GM12865 (cell line): ENCODE data around the gene VMAC.

Experiments used
- DNase-seq: peaks from one replicate; pipeline ENCODE4 v3.0.0; 2010; ENCODE audit warnings: low read depth
- H3K4me3 ChIP-seq: 2 replicates; pipeline ENCODE4 v1.5.1; 2011; ENCODE audit warnings: mild to moderate bottlenecking, low read depth, low read length, control low read depth
- TF ChIP-seq, protein P1 (sequence below): IDR thresholded peaks from 2 replicates; pipeline ENCODE4 v1.5.1; 2011; ENCODE audit warnings: low read length, control low read depth, low read depth, inconsistent platforms; ENCODE audit not compliant: insufficient read depth; ENCODE audit errors: missing control alignments

VMAC gene

GRCh38 chr19:5894704-5895349 is 9.8 kb upstream of the VMAC start:
- DNase-seq, result no peak
- TF ChIP-seq, protein P1, sequence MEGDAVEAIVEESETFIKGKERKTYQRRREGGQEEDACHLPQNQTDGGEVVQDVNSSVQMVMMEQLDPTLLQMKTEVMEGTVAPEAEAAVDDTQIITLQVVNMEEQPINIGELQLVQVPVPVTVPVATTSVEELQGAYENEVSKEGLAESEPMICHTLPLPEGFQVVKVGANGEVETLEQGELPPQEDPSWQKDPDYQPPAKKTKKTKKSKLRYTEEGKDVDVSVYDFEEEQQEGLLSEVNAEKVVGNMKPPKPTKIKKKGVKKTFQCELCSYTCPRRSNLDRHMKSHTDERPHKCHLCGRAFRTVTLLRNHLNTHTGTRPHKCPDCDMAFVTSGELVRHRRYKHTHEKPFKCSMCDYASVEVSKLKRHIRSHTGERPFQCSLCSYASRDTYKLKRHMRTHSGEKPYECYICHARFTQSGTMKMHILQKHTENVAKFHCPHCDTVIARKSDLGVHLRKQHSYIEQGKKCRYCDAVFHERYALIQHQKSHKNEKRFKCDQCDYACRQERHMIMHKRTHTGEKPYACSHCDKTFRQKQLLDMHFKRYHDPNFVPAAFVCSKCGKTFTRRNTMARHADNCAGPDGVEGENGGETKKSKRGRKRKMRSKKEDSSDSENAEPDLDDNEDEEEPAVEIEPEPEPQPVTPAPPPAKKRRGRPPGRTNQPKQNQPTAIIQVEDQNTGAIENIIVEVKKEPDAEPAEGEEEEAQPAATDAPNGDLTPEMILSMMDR, result no peak
- H3K4me3 ChIP-seq, result no peak overlapping the region

DNA sequence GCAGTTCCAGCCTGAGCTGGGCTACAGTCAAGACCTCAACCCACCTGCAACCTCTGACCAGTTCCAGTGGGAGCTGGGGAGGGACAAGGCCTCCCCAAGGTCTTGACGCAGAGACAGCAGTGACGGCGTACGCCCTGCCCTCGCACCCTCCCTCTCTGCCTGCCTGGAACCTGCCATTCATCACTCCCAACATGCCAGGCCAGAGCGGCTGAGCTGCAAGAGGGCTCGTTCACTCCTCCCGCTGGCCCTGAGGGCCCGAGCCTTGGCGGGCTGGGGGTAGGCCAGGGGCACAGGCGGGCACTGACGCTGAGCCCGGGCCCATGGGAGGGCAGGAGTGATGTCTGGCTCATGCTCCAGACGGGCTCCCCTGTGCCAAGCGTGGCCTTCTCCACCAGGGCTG is 9.3 kb upstream of the VMAC start:
- TF ChIP-seq, protein P1, result no peak
- no peak overlapping the region for H3K4me3 ChIP-seq
- no peak for DNase-seq

DNA sequence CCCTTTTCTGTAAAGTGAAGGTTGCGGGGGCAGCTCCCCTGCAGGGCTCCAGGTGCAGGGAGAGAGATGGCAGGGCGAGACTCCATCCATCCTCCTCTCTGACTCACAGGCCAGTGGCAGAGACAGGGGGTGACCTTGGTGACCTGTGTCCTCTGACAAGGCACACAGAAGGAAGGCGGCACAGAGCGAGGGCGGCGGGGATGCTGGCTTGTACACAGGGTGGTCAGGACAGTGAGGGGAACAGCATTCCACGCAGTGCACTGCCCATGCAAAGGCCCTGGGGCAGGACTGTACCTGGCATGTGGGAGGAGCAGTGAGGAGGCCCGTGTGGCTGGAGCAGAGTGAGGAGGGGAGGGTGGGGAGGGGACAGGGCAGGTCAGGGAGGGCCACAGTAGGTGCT is 8.8 kb upstream of the VMAC start:
- TF ChIP-seq, protein P1, result no peak
- DNase-seq, result no peak
- H3K4me3 ChIP-seq, result no peak overlapping the region

- TF ChIP-seq, protein P1, result no peak
- H3K4me3 ChIP-seq, result no peak overlapping the region
- no peak for DNase-seq
Observed at GRCh38 chr19:5896365-5897076, 8.2 kb upstream of the VMAC start.

GRCh38 chr19:5897189-5897969 is 7.3 kb upstream of the VMAC start:
- DNase-seq, result no peak
- no peak overlapping the region for H3K4me3 ChIP-seq
- TF ChIP-seq, protein P1, result no peak

DNA sequence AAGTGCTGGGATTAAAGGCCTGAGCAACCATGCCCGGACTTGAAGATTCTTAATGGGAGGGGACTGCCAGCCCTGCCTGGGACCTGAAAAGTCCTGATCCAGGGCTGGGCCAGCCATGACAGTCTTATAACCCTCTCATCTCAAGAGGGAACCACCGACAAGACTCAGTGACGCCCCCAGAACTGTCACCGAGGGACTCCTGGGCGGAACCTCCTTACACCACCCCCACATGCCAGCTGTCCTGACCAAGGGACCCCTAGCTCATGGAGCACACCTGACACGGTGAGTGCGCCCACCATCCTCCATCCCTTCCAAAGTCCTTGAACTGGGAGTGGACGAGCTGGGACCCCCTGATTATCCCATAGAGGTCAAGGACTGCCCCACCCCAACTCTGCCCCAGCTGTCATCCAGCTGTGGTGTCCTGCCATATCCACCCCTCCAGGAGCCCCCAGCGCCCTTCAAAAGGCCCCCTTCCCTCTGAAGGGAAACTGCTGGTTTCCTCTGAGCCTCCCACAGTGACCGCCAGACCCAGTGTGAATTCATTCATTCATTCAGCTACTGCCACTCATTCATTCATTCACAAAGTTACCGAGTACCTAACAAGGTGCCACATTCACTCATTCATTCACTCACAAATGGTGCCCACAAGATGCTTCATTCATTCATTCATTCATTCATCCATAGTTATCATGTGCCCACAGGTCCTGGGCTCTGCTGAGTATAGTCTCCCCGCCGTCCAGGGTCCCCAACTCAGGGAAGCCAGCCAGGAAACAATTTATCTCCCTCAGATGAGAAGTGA is 4.7 kb upstream of the VMAC start:
- no peak overlapping the region for H3K4me3 ChIP-seq
- no peak for DNase-seq
- TF ChIP-seq, protein P1, result no peak
